Vagina (tissue), 2 donors: ENCODE results near the gene PTPRD. TPM values are rescaled to one million over a fixed set of nuclear protein-coding genes. Genes with fewer than 3 reads are reported as not detected.

Source experiments
- DNase-seq, 2 donors: peaks; one replicate each; pipeline ENCODE4 v3.0.0-alpha.2; 2017; ENCODE audit errors: extremely low spot score in 2 of 2
- H3K27ac ChIP-seq: fragments of 200-600 bp; sonication (generic); one replicate; pipeline ENCODE4 v1.5.1; 2019
- H3K27me3 ChIP-seq: fragments of 200-600 bp; sonication (generic); one replicate; pipeline ENCODE4 v1.5.1; 2019
- H3K36me3 ChIP-seq, 2 donors: fragments of 200-600 bp; sonication (generic); one replicate each; pipeline ENCODE4 v1.5.1; 2017 to 2019
- H3K4me1 ChIP-seq: fragments of 200-600 bp; sonication (generic); one replicate; pipeline ENCODE4 v1.5.1; 2019
- H3K4me3 ChIP-seq, 2 donors: fragments of 200-600 bp; sonication (generic); 1 replicate in 1 of 2; 2 replicates in 1 of 2; pipeline ENCODE4 v1.5.1; 2016 to 2019
- H3K9me3 ChIP-seq: fragments of 200-600 bp; sonication (generic); one replicate; pipeline ENCODE4 v1.5.1; 2019
- POLR2A ChIP-seq, 2 donors: fragments of 450-650 bp; IDR thresholded peaks; one replicate each; pipeline ENCODE4 v1.6.1; 2017; ENCODE audit warnings: antibody characterized with exemption in 2 of 2, mild to moderate bottlenecking in 2 of 2, moderate library complexity in 2 of 2
- POLR2AphosphoS5 ChIP-seq, 2 donors: sonication (generic); formaldehyde crosslinking; IDR thresholded peaks; one replicate each; pipeline ENCODE4 v1.9.0; 2017; ENCODE audit warnings: antibody characterized with exemption in 2 of 2, mild to moderate bottlenecking in 2 of 2, low read depth in 1 of 2; ENCODE audit not compliant: insufficient read depth in 1 of 2
- intact Hi-C: fragments of 100-400 bp; cut with DNase I; formaldehyde crosslinking; loops from one replicate; pipeline ENCODE4 v1.15.1; 2023
- total RNA-seq: library from RNA; depleted of rRNA; stranded (reverse); fragments of >200 nt; gene quantifications from one replicate; pipeline ENCODE4 v1.2.3, GENCODE V29; 2016
- TF ChIP-seq, protein P1 (sequence below), 3 experiments: fragments of 450-650 bp in 2 of 3; fragments of 200-600 bp in 1 of 3; sonication (generic) in 1 of 3; IDR thresholded peaks; one replicate each; pipeline ENCODE4 v1.5.1; 2017 to 2019; ENCODE audit warnings: antibody characterized with exemption in 3 of 3, mild to moderate bottlenecking in 2 of 3, moderate library complexity in 2 of 3

Gene PTPRD
- total RNA-seq, 1 donor from 2014 or later = 10.3 TPM

DNA sequence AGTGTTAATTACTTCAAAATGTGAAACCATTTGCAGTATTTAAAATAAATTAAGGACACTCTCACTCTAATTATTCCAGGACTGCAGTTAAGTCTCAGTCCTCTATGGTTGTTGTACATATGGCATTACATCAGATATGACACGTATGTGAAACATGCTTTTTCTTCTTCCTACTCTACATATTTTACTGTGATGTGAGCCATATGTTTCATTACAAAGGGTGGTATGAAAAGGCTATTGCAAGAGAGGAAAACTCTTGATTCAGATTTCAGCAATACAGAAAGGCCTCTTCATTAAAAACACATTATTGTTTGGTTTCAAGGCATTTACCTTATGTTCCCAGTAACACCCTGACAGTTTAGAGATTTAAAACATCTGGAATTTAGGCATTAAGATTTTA is 1848.8 kb downstream of the PTPRD start:
- Histone ChIP-seq H3K4me3 (no peak overlapping the region), H3K27ac (no peak overlapping the region), H3K9me3 (no peaks in the 10 kb centered on the region), H3K4me1 (no peaks in the 10 kb centered on the region), H3K36me3 (no peaks in the 10 kb centered on the region), H3K27me3 (no peaks in the 10 kb centered on the region)
- intact Hi-C loops = no loop called here
- TF ChIP-seq, protein P1, sequence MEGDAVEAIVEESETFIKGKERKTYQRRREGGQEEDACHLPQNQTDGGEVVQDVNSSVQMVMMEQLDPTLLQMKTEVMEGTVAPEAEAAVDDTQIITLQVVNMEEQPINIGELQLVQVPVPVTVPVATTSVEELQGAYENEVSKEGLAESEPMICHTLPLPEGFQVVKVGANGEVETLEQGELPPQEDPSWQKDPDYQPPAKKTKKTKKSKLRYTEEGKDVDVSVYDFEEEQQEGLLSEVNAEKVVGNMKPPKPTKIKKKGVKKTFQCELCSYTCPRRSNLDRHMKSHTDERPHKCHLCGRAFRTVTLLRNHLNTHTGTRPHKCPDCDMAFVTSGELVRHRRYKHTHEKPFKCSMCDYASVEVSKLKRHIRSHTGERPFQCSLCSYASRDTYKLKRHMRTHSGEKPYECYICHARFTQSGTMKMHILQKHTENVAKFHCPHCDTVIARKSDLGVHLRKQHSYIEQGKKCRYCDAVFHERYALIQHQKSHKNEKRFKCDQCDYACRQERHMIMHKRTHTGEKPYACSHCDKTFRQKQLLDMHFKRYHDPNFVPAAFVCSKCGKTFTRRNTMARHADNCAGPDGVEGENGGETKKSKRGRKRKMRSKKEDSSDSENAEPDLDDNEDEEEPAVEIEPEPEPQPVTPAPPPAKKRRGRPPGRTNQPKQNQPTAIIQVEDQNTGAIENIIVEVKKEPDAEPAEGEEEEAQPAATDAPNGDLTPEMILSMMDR (IDR thresholded peaks at IDR 0.05) = no peak
- TF ChIP-seq POLR2A (IDR thresholded peaks at IDR 0.05) (no peak), POLR2AphosphoS5 (IDR thresholded peaks at IDR 0.05; ENCODE audit: insufficient read depth in 1 of 2, low read depth in 1 of 2) (no peak)
- DNase-seq = no peak

DNA sequence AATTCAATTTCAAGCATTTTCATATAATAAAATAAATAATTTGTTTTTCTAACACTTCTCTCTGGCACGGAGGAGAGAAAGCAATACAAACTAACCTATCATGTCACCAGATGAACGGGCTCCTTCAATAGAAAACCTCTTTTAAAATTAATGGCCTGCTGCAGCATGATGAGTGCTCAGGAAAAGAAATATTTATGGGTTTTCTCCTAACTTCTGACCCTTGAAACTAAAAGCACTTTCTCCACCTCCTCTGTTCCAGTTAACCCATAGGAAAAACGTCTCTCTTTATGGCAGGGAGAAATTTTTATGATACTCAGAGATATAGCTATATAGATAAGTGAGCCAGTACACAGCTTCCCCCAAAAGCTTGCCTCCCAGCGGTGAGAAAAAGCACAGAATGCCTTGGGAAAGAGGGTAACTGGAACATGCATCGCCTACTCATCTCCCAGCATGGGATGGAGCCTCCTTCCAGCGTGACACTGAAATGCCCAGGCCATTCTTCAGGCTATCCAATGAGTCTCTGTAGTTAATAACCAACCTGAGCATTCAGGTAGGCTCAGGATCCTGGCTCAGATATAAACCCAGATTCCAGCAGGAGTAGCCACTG is 1850.2 kb downstream of the PTPRD start:
- H3K27me3 ChIP-seq = no peaks in the 10 kb centered on the region
- H3K4me1 ChIP-seq = no peaks in the 10 kb centered on the region
- H3K4me3 ChIP-seq = no peak overlapping the region
- H3K9me3 ChIP-seq = no peaks in the 10 kb centered on the region
- no peak for DNase-seq
- TF ChIP-seq, protein P1 (IDR thresholded peaks at IDR 0.05) = no peak
- no peak for TF ChIP-seq POLR2AphosphoS5 (IDR thresholded peaks at IDR 0.05; ENCODE audit: insufficient read depth in 1 of 2, low read depth in 1 of 2)
- no peak for TF ChIP-seq POLR2A (IDR thresholded peaks at IDR 0.05)
- intact Hi-C loops = no loop called here
- H3K36me3 ChIP-seq = no peaks in the 10 kb centered on the region
- H3K27ac ChIP-seq = no peak overlapping the region

DNA sequence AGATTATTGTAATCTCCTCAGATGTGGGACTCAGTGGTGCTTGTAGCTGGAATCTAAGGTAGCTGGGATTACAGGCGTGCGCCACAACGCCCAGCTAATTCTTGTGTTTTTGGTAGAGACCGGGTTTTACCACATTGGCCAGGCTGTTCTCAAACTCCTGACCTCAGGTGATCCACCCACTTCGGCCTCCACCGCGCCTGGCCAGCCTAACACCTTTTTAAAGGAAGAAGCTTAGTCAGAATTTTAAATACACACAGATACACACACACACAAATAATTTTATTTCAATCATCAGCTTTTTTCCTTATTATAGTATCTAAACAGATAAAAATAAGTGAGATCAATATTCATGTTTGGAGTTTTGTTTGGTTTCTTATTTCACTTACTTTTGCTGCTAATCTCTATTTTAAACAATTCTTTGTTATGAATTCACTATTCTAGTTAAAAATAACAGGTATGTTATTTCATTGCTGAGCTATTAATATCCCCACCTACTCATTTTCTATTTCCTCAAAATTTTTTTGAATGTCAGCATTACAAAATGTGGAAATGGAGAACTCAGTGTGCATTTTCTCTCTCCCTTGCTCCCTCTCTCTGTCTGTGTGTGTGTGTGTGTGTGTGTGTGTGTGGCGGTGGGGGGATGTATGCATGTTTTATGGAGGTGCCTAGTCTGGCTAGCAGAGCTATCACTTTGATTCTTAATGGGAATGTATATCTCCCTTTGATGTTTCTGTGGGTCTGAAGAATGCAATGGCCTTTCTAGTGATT is 1852.6 kb downstream of the PTPRD start:
- Histone ChIP-seq H3K27me3 (no peaks in the 10 kb centered on the region), H3K27ac (no peak overlapping the region), H3K9me3 (no peaks in the 10 kb centered on the region), H3K4me3 (no peak overlapping the region), H3K36me3 (no peaks in the 10 kb centered on the region), H3K4me1 (no peaks in the 10 kb centered on the region)
- TF ChIP-seq, protein P1 (IDR thresholded peaks at IDR 0.05) = no peak
- TF ChIP-seq POLR2AphosphoS5 (IDR thresholded peaks at IDR 0.05; ENCODE audit: insufficient read depth in 1 of 2, low read depth in 1 of 2) (no peak), POLR2A (IDR thresholded peaks at IDR 0.05) (no peak)
- no peak for DNase-seq
- intact Hi-C loops = no loop called here

DNA sequence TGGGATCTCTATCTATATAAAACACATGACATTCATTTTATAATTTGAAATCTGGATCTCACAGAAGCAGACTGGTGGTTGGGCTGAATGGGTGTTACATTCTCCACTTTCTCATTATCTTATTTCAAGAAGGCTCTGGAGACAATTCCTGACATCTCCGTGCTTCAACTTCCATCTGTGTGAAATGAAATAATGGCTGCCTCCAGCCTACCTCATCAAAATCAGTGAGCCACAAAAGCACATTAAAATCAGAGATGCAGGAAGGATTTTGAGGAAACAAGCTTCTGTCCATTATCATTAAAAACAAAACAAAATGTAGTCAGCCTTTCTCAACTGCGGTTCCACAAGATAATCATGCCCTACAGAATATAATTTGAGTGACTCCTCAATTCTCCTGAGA is 1854.9 kb downstream of the PTPRD start:
- H3K4me1 ChIP-seq = no peaks in the 10 kb centered on the region

More for the DNA sequence above, 1854.9 kb downstream of the PTPRD start:
- DNase-seq = no peak
- no peaks in the 10 kb centered on the region for H3K36me3 ChIP-seq
- H3K9me3 ChIP-seq = no peaks in the 10 kb centered on the region
- no peak overlapping the region for H3K27ac ChIP-seq
- intact Hi-C loops = no loop called here
- no peak overlapping the region for H3K4me3 ChIP-seq
- no peaks in the 10 kb centered on the region for H3K27me3 ChIP-seq
- no peak for TF ChIP-seq POLR2AphosphoS5 (IDR thresholded peaks at IDR 0.05; ENCODE audit: insufficient read depth in 1 of 2, low read depth in 1 of 2)
- TF ChIP-seq POLR2A (IDR thresholded peaks at IDR 0.05) = no peak
- TF ChIP-seq, protein P1 (IDR thresholded peaks at IDR 0.05) = no peak
